GM12878 (cell line): ENCODE measurements around the gene BCL11A. TPM values are rescaled to one million over a fixed set of nuclear protein-coding genes. Genes with fewer than 3 reads are reported as not detected.

ENCODE experiments used
- ATAC-seq: fragments of 200-7000 bp; cut with Tn5 transposase; 3 replicates; pipeline ENCODE4 v1.9.1; 2020; ENCODE audit warnings: mild to moderate bottlenecking, moderate library complexity
- BruUV-seq: library from RNA; stranded (reverse); fragments of 400-500 nt; replicated peaks from 2 replicates; lab custom pipeline; 2021; lab: Mats Ljungman, UMichigan
- CTCF ChIA-PET: fragments of 300-600 bp; sonication (Branson Sonifier 250); formaldehyde crosslinking; extraction: SDS; loops from one replicate; lab custom pipeline; 2021; ENCODE audit warnings: inconsistent platforms; lab: Yijun Ruan, JAX
- POLR2A ChIA-PET: fragments of 350-600 bp; formaldehyde crosslinking; extraction: SDS; loops from one replicate; lab custom pipeline; 2021; ENCODE audit warnings: inconsistent platforms; lab: Charles Lee
- RAD21 ChIA-PET: fragments of 300-600 bp; sonication (Branson Sonifier 250); formaldehyde crosslinking; loops from one replicate; lab custom pipeline; 2023; ENCODE audit warnings: antibody characterized with exemption; ENCODE audit not compliant: unreplicated experiment; lab: Charles Lee
- SMC1A ChIA-PET: fragments of 300-600 bp; sonication (Branson Sonifier 250); formaldehyde crosslinking; loops from one replicate; lab custom pipeline; 2023; ENCODE audit not compliant: unreplicated experiment, uncharacterized antibody; lab: Charles Lee
- DNase-seq: peaks from one replicate; pipeline ENCODE4 v3.0.0-alpha.2; 2011; ENCODE audit warnings: low read depth, low spot score
- FAIRE-seq: peaks from 3 replicates; lab custom pipeline; 2011; peaks lifted over from hg19 to GRCh38; lab: Jason Lieb, UNC
- H2AFZ ChIP-seq: 2 replicates; pipeline ENCODE4 v1.6.0; 2011; ENCODE audit warnings: low read depth, low read length, control low read depth; ENCODE audit not compliant: control insufficient read depth
- H3K27ac ChIP-seq: 2 replicates; pipeline ENCODE4 v1.5.1; 2011; ENCODE audit warnings: control low read depth; ENCODE audit not compliant: control insufficient read depth, insufficient read depth
- H3K27me3 ChIP-seq, 2 experiments: replicated peaks in 1 of 2; 2 replicates each; pipeline versions ENCODE4 v1.6.0 to v1.6.1; 2011; ENCODE audit warnings: low read length in 1 of 2; ENCODE audit not compliant: control insufficient read depth in 2 of 2, insufficient read depth in 2 of 2
- H3K36me3 ChIP-seq, 2 experiments: 2 replicates each; pipeline ENCODE4 v1.5.1; 2011; ENCODE audit warnings: low read length in 1 of 2; ENCODE audit not compliant: control insufficient read depth in 2 of 2, insufficient read depth in 2 of 2
- H3K4me1 ChIP-seq: 2 replicates; pipeline ENCODE4 v1.6.1; 2011; ENCODE audit warnings: mild to moderate bottlenecking, low read length, moderate library complexity, mixed read lengths; ENCODE audit not compliant: control insufficient read depth, insufficient read depth
- H3K4me2 ChIP-seq: 2 replicates; pipeline ENCODE4 v1.6.0; 2011; ENCODE audit warnings: control low read depth; ENCODE audit not compliant: control insufficient read depth, insufficient read depth
- H3K4me3 ChIP-seq: fragments of 200-600 bp; sonication (generic); 2 replicates; pipeline ENCODE4 v1.5.1; 2016
- H3K79me2 ChIP-seq: 2 replicates; pipeline ENCODE4 v1.6.0; 2011; ENCODE audit warnings: low read length; ENCODE audit not compliant: control insufficient read depth, insufficient read depth
- H3K9ac ChIP-seq: 2 replicates; pipeline ENCODE4 v1.8.0; 2011; ENCODE audit warnings: low read length, control low read depth, mixed read lengths; ENCODE audit not compliant: control insufficient read depth, insufficient read depth
- H3K9me3 ChIP-seq: replicated peaks from 3 replicates; pipeline ENCODE4 v1.5.1; 2011; ENCODE audit warnings: mild to moderate bottlenecking, low read length; ENCODE audit not compliant: control insufficient read depth, insufficient read depth
- H4K20me1 ChIP-seq: 2 replicates; pipeline ENCODE4 v1.6.0; 2011; ENCODE audit not compliant: control insufficient read depth, insufficient read depth
- CHD2 ChIP-seq: IDR thresholded peaks from 2 replicates; pipeline ENCODE4 v1.6.1; 2011; ENCODE audit warnings: low read depth, low read length, improper control_type of control experiment, borderline replicate concordance
- CUX1 ChIP-seq: IDR thresholded peaks from 2 replicates; pipeline ENCODE4 v1.6.1; 2012; ENCODE audit warnings: improper control_type of control experiment, low read depth, low read length; ENCODE audit not compliant: insufficient replicate concordance
- EP300 ChIP-seq, 2 experiments: fragments of 150-350 bp in 1 of 2; IDR thresholded peaks; 2 replicates each; pipeline ENCODE4 v1.6.1; 2011 to 2012; ENCODE audit warnings: low read depth in 2 of 2, low read length in 2 of 2, borderline replicate concordance in 1 of 2, improper control_type of control experiment in 1 of 2, inconsistent platforms in 1 of 2; ENCODE audit not compliant: control insufficient read depth in 1 of 2
- GABPA ChIP-seq: IDR thresholded peaks from 2 replicates; pipeline ENCODE4 v1.6.1; 2014; ENCODE audit warnings: antibody characterized with exemption, low read depth, mild to moderate bottlenecking, inconsistent platforms
- LARP7 ChIP-seq: fragments of 450-650 bp; IDR thresholded peaks from 2 replicates; pipeline ENCODE4 v1.6.1; 2017; ENCODE audit warnings: mild to moderate bottlenecking
- SP1 ChIP-seq: IDR thresholded peaks from one replicate; pipeline ENCODE4 v1.6.1; 2011; ENCODE audit warnings: low read depth, low read length
- WRNIP1 ChIP-seq: IDR thresholded peaks from 2 replicates; pipeline ENCODE4 v1.6.1; 2011; ENCODE audit warnings: low read depth, low read length, improper control_type of control experiment, borderline replicate concordance
- YBX1 ChIP-seq: fragments of 450-650 bp; IDR thresholded peaks from 2 replicates; pipeline ENCODE4 v1.6.1; 2016; ENCODE audit warnings: antibody characterized with exemption
- ZNF687 ChIP-seq: fragments of 450-650 bp; IDR thresholded peaks from 2 replicates; pipeline ENCODE4 v1.6.1; 2017; ENCODE audit warnings: mild to moderate bottlenecking, moderate library complexity
- WGBS: methylation state at CpG from one replicate; pipeline ENCODE4 v1.1.6; 2016; ENCODE audit warnings: low lambda C conversion rate; ENCODE audit not compliant: insufficient replicate concordance, insufficient coverage; ENCODE audit errors: missing lambda C conversion rate; 5-methylcytosine and 5-hydroxymethylcytosine counted together
- in situ Hi-C: fragments of 300-500 bp; cut with MboI; formaldehyde crosslinking; loops from 9 replicates; pipeline ENCODE4 v1.14.3; 2018; ENCODE audit warnings: mixed read lengths
- intact Hi-C: fragments of 100-400 bp; cut with micrococcal nuclease; formaldehyde crosslinking; loops from one replicate; pipeline ENCODE4 v1.14.2; 2022; ENCODE audit not compliant: unreplicated experiment
- polyA plus RNA-seq, 11 experiments: library from polyadenylated mRNA; depleted of rRNA in 4 of 11; unstranded in 6 of 11; stranded (reverse) in 5 of 11; fragments of >200 nt; fragmentation: Nextera tagmentation in 4 of 11; fragmentation: Illumina TruSeq in 1 of 11; extraction: Ambion mirVana in 4 of 11; extraction: Trizol in 1 of 11; gene quantifications; 1 replicate in 1 of 11; 2 replicates in 10 of 11; pipeline versions ENCODE4 v1.2.1 to v1.2.3, GENCODE V29; 2011 to 2016; ENCODE audit warnings: inconsistent platforms in 2 of 11, missing spikeins in 2 of 11, low read depth in 1 of 11
- total RNA-seq, 4 experiments: library from RNA; depleted of rRNA in 3 of 4; stranded (reverse); fragments of >200 nt in 3 of 4; fragmentation: Illumina TruSeq in 1 of 4; extraction: Trizol in 1 of 4; gene quantifications; 2 replicates each; pipeline versions ENCODE4 v1.2.1 to v1.2.3, GENCODE V29; 2013 to 2021

The BCL11A gene
- total and polyA plus RNA-seq, 10 of the 15 experiments (the other 5 are each of a cell fraction or from before 2014, with no cell fraction given) = 7.5 to 26.6 (median 11.1) TPM; not detected in 1

- in situ Hi-C loops (no loop called here), intact Hi-C loops (loop anchor here (2.0 kb wide), 2 partner anchors 71 to 105 kb away; no protein-coding TSS in a partner anchor)
- H3K79me2 ChIP-seq = no peaks in the 10 kb centered on the region
- CTCF ChIA-PET = interaction anchor here (1.4 kb wide), 1 partner anchor 91 kb away, joined by 5 read pairs; no protein-coding TSS in a partner anchor
- no peaks in the 10 kb centered on the region for H3K36me3 ChIP-seq
- peak overlapping the region; percentile 74 for H3K4me2 ChIP-seq
- POLR2A ChIA-PET = no interaction called here
- no peak for TF ChIP-seq CHD2
- TF ChIP-seq ZNF687 = no peak
- TF ChIP-seq GABPA = no peak
- no peak for TF ChIP-seq EP300 (IDR thresholded peaks at IDR 0.05; ENCODE audit: borderline replicate concordance in 1 of 2, control insufficient read depth in 1 of 2, low read depth in 2 of 2, low read length in 2 of 2)
- no peak for TF ChIP-seq CUX1
- no peak for TF ChIP-seq WRNIP1
- TF ChIP-seq SP1 = no peak
- TF ChIP-seq LARP7 = no peak
- TF ChIP-seq YBX1 = no peak
- ATAC-seq (no peak), FAIRE-seq (no peak), DNase-seq (no peak)
- peak overlapping the region; percentile 6; the same call in 1 of the 2 replicates for H2AFZ ChIP-seq
- H3K9ac ChIP-seq = peak overlapping the region; percentile 61
- no TSS peak for BruUV-seq
- H3K9me3 ChIP-seq = no peaks in the 10 kb centered on the region
- peak overlapping the region; percentile 21; the same call in 1 of the 2 replicates for H3K4me3 ChIP-seq
- RAD21 ChIA-PET = interaction anchor here (0.5 to 2.6 kb wide), 4 partner anchors 39 to 95 kb away, joined by 3 to 11 read pairs (median 6); no protein-coding TSS in a partner anchor
- 81% methylated on average over 8 of the region's 8 CpGs for WGBS
- H4K20me1 ChIP-seq = no peaks in the 10 kb centered on the region
- H3K4me1 ChIP-seq = peaks cover 55% of the 10 kb centered on the region
- no peaks in the 10 kb centered on the region for H3K27me3 ChIP-seq
- peak overlapping the region; percentile 94 for H3K27ac ChIP-seq
- SMC1A ChIA-PET = interaction anchor here (0.6 to 2.0 kb wide), 8 partner anchors 9 to 134 kb away, joined by 3 to 9 read pairs (median 5); no protein-coding TSS in a partner anchor
Measured at GRCh38 chr2:60445684-60446179, 107.7 kb downstream of the BCL11A start.
